Limb (tissue), 2 donors: Measurements from ENCODE around the gene PLB1.
A peak's percentile ranks its signal among the peaks of the same experiment; 100 is the strongest.

Experiments
- DNase-seq, 2 donors: peaks; one replicate each; pipeline ENCODE4 v3.0.0-alpha.2; 2016; ENCODE audit errors: extremely low spot score in 2 of 2

PLB1 gene

GRCh38 chr2:28496781-28497180 is 921 bp downstream of the PLB1 start:
- no peak for DNase-seq

- DNase-seq: no peak
Measured at GRCh38 chr2:28497206-28497605, 1.3 kb downstream of the PLB1 start.

GRCh38 chr2:28499282-28499681 is 3.4 kb downstream of the PLB1 start:
- no peak for DNase-seq

- no peak for DNase-seq
Measured at GRCh38 chr2:28505361-28505760, 9.5 kb downstream of the PLB1 start.

GRCh38 chr2:28506112-28506910 is 10.5 kb downstream of the PLB1 start:
- DNase-seq: no peak

GRCh38 chr2:28507796-28508764 is 12.2 kb downstream of the PLB1 start:
- no peak for DNase-seq

- DNase-seq: no peak
Measured at GRCh38 chr2:28509361-28509760, 13.5 kb downstream of the PLB1 start.

GRCh38 chr2:28510184-28510583 is 14.3 kb downstream of the PLB1 start:
- no peak for DNase-seq

- DNase-seq: no peak
Measured at GRCh38 chr2:28511871-28512606, 16.2 kb downstream of the PLB1 start.

- DNase-seq: no peak
Measured at GRCh38 chr2:28512607-28512965, 16.7 kb downstream of the PLB1 start.

- DNase-seq: no peak
Measured at GRCh38 chr2:28513097-28513496, 17.2 kb downstream of the PLB1 start.

GRCh38 chr2:28515176-28515751 is 19.4 kb downstream of the PLB1 start:
- DNase-seq: no peak

GRCh38 chr2:28516430-28516829 is 20.6 kb downstream of the PLB1 start:
- DNase-seq: no peak

GRCh38 chr2:28516950-28517349 is 21.1 kb downstream of the PLB1 start:
- DNase-seq: no peak

GRCh38 chr2:28521663-28522062 is 25.8 kb downstream of the PLB1 start:
- DNase-seq: no peak

GRCh38 chr2:28522481-28522880 is 26.6 kb downstream of the PLB1 start:
- no peak for DNase-seq

GRCh38 chr2:28523902-28524301 is 28.0 kb downstream of the PLB1 start:
- no peak for DNase-seq

GRCh38 chr2:28525481-28525880 is 29.6 kb downstream of the PLB1 start:
- no peak for DNase-seq

- no peak for DNase-seq
Measured at GRCh38 chr2:28526527-28527132, 30.8 kb downstream of the PLB1 start.

GRCh38 chr2:28527196-28527595 is 31.3 kb downstream of the PLB1 start:
- DNase-seq: peak in 1 of 2 donors; percentile 7

- peak in 1 of 2 donors; percentile 2 for DNase-seq
Measured at GRCh38 chr2:28528206-28528605, 32.3 kb downstream of the PLB1 start.
